ENCODE measurements around the gene ABAT. TPM values are rescaled to one million over a fixed set of nuclear protein-coding genes. Genes with fewer than 3 reads are reported as not detected.
A peak's percentile ranks its signal among the peaks of the same experiment; 100 is the strongest.
"Not testable (repeated sequence)": the region's sequence is repeated elsewhere in the genome, so short reads cannot be mapped to it uniquely, and the experiment has no call there.

The ABAT gene
- total RNA-seq, 1 donor from 2014 or later: 3.8 TPM

GRCh38 chr16:8649829-8650554 lies 24.4 kb upstream of the ABAT start:
- no peak for DNase-seq (ENCODE audit: low read depth)

GRCh38 chr16:8651958-8652357 lies 22.5 kb upstream of the ABAT start:
- DNase-seq (ENCODE audit: low read depth): not testable (repeated sequence)

GRCh38 chr16:8655184-8655717 lies 19.2 kb upstream of the ABAT start:
- peak; percentile 9 for DNase-seq (ENCODE audit: low read depth)

GRCh38 chr16:8656376-8656775 lies 18.0 kb upstream of the ABAT start:
- no peak for DNase-seq (ENCODE audit: low read depth)

GRCh38 chr16:8660841-8661301 lies 13.5 kb upstream of the ABAT start:
- DNase-seq (ENCODE audit: low read depth): peak; percentile 36

GRCh38 chr16:8661703-8662102 lies 12.7 kb upstream of the ABAT start:
- DNase-seq (ENCODE audit: low read depth): no peak

DNA sequence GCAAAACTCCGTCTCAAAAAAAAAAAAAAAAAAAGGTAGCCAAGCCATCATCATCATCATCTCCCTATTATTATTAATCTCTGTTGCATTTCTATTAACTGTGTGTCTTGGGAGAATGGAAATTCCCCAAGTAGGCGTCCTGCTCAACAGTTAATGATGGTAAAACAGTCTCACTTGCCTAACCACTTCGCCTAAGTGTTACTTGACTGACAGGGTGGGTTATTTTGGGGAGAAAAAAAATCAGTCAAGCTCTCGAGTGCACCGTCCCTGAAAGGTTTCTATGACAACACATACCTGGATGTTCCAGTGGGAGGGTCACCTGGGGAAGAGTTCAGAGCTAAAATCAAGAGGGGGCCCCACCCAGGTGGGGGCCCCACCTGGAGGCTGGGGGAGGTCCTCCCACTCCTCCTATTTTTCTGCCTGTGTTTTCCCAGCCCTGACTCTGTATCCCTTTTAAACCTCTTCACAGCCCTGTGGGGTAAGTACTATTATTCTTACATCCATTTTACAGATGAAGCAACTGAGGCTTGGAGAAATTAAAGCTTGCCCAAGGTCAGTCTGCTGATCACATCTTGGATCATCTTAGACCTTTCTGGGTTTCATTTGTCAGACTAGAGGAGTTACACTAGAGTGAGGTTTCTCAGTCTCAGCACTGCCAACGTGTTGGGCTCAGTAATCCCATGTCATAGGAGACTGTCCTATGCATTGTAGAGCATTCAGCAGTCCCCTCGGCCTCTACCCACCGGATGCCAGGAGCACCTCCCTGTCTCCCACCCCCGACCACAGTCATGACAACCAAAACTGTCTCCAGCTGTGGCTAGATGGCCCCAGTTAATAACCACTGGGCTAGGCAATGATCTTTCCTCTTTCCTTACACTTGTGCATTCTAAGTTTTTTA lies 11.0 kb upstream of the ABAT start:
- no peak for DNase-seq (ENCODE audit: low read depth)

GRCh38 chr16:8665529-8665928 lies 8.9 kb upstream of the ABAT start:
- DNase-seq (ENCODE audit: low read depth): no peak

- no peak for DNase-seq (ENCODE audit: low read depth)
Measured at GRCh38 chr16:8667492-8667891, 6.9 kb upstream of the ABAT start.

DNA sequence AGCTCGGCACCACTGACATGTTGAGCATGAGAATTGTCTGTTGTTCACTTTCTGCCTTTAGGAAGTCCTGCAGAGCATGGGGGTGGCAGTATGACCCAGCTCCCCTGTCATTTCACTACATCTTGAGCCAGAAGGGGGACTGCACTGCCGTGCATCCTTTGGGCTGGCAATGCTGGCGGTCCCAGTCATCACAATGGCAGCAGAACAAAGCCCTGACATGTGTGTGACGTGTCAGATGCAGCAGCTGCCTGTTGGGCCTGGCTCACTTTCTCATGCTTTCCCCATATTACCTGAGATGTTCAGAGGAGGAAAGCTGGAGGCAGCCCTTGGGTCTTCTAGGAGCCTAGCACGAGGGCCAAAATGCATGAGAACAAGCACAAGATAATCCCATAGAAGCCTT lies 6.3 kb upstream of the ABAT start:
- no peak for DNase-seq (ENCODE audit: low read depth)

- DNase-seq (ENCODE audit: low read depth): no peak
Measured at GRCh38 chr16:8669481-8669880, 4.9 kb upstream of the ABAT start.

DNA sequence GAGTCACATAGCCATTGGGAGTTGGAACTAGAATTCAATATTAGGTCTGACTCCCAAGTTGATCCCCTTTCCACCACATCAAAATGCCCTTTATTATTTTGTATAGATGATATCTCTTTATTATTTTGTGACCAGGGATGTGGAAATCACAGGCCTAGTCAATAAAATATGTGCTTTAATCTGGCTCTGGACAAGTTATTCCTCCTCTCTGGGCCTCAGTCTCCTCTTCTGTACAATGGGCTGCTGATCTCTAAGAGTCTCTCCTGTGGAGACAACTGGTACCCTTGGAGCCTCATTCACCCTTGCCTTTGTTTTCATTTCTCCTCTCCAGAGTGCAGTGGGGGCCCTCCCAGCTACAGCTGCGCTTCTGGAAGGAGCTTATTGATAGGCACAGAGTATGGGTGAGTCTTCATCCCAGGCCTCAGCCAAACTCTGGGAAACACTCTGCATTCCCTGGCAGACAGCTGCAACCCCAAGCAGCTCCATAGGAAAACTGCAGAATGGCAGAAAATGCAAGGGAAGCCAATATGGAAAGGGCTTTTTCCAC lies 4.3 kb upstream of the ABAT start:
- no peak for DNase-seq (ENCODE audit: low read depth)

GRCh38 chr16:8673611-8674412 lies 605 bp upstream of the ABAT start:
- DNase-seq (ENCODE audit: low read depth): no peak

DNA sequence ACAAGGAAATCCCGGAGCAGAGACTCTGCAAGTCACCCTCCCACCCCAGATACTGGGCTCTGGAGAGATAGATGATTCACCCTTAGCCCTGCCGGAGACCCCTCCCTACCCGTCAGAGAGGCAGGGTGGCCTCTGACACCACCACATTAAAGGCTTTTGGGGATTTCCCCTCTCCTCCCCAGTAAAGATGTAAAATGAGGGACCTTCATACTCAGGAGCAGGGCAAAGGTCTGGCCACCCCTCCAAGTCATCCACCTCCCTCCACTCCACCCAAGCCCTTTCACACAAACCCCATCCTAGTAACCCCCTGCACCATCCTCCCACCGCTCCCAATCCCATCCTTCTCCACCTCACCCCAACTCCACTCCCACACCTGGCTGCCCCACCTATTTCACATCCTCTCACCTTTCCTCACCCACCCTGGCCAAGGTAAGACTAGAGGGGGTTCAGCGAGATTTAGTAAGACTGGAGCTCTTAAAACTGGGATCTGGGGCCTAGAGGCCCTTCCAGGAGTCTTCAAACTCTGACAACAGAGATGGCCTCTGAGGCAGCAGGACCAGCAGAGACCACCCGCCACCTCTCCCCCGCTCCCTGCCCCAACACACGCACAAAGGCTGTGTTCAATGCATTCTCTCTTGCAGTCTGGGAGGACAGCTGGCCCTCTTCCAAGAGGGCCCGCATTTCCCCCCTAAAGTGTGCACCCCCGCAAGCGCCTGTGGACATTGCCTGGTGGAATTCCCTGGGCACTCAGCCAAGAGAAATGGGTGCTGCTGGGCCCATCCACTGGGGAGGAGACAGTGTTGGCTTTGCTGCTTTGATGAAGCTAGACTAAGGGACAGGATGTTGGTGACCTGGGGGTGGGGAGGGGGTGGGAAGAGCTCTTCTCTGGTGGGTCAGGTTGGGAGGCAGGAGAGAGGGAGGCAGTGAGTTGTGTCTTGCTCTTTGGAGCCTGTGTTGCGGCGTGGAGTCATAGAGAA lies 1.1 kb downstream of the ABAT start:
- no peak for DNase-seq (ENCODE audit: low read depth)

- DNase-seq (ENCODE audit: low read depth): no peak
Measured at GRCh38 chr16:8676160-8676547, 1.7 kb downstream of the ABAT start.

GRCh38 chr16:8676737-8677375 lies 2.4 kb downstream of the ABAT start:
- DNase-seq (ENCODE audit: low read depth): no peak

DNA sequence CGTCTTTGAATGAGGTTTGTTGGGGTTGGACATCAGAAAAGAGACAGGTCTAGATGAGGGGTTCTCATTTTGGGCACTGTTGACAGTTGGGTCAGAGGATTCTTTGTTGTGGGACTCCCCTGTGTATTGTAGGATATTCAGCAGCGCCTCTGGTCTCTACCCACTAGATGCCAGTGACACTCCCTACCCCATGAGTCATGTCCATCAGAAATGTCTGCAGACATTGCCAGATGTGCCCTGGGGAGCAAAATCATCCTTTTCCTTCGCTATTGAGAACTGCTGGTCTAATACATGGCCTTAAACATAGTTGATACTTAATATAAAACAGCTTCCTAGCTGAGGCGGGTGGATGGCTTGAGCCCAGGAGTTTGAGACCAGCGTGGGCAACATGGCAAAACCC lies 3.1 kb downstream of the ABAT start:
- DNase-seq (ENCODE audit: low read depth): no peak

DNA sequence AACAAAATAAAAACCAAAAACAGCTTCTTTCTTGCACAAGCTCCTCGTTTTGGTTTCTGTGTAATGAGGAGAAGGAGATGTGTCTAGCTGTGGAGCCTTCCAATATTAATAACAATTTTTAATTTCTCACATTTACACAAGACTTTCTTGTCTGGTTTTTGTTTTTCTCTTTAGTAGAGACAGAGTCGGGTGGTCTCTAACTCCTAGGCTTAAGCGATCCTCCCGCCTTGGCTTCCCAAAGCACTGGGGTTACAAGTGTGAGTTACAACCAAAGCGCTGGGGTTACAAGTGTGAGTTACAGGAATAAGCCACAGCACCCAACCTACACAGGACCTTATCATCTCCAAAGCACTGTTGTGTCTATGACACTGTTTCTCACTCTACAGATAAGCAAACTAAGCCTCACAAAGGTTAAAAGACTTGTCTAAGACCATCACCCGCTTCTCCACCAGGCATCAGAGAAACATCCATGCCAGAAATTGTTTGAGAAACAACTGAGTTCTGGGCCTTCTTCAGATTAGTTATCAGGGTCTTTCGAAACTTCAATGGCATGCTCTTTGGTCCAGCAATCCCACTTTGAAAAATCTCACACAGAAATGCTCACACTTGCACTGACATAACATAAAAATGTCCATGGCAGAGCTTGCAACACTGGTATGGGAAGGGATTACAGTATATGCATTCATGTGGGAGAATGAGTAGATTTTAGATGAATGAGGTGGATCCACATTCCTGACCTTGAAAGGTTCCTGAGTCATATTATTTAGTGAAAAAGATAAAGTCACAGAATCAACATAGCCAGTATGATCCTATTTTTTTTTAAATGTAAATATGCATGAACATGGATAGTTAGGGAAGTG lies 3.9 kb downstream of the ABAT start:
- DNase-seq (ENCODE audit: low read depth): peak; percentile 15

DNA sequence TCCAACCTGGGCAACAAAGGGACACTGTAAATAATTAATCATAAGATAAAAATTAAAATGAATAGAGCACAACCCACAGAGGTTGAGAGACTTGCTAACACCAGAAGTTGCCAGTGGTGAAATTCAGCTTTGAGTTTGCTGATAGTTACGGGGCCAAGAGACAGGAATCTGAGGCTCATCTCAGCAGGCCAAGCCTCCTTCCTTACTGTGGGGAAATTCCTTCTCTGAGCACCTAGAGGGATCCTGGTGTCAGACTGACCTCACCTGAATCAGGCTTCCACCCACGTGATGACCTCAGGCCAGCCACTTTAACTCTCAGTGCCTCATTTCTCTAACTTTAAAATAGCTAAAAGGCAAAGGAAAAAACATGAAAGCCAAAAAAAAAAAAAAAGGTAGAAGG lies 4.7 kb downstream of the ABAT start:
- no peak for DNase-seq (ENCODE audit: low read depth)

Data from renal cortical epithelial cell (primary cell).